ENCODE measurements around the gene RALGPS2.

DNA sequence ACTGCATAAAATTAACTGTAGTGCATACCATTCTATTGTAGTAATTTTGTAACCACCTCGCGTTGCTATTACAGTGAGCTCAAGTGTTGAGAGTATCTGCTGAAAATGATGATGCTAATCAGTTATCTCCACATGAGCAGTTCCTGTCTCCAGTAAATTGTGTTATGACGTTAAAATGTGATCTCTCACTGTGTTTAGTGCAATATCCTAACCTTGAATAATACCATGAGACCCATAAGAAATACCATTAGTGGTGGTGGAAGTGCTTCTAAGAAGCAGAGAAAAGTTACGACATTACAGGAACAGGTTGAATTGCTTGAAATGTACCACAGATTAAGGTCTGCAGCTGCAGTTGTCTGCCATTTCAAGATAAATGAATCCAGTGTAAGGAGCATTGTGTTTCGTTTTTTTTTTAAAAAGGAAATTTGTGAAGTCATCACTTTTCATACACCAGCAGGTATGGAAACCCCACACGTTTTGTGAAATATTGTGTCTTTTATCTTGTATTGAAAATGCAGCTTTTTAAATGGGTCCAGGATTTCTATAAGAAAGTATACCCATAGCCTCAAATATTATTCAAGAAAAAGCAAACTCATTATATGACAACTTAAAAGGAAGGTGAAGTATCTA is 73.3 kb downstream of the RALGPS2 start:
- TF ChIP-seq, protein P1, sequence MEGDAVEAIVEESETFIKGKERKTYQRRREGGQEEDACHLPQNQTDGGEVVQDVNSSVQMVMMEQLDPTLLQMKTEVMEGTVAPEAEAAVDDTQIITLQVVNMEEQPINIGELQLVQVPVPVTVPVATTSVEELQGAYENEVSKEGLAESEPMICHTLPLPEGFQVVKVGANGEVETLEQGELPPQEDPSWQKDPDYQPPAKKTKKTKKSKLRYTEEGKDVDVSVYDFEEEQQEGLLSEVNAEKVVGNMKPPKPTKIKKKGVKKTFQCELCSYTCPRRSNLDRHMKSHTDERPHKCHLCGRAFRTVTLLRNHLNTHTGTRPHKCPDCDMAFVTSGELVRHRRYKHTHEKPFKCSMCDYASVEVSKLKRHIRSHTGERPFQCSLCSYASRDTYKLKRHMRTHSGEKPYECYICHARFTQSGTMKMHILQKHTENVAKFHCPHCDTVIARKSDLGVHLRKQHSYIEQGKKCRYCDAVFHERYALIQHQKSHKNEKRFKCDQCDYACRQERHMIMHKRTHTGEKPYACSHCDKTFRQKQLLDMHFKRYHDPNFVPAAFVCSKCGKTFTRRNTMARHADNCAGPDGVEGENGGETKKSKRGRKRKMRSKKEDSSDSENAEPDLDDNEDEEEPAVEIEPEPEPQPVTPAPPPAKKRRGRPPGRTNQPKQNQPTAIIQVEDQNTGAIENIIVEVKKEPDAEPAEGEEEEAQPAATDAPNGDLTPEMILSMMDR (IDR thresholded peaks at IDR 0.05), result no peak
- TF ChIP-seq POLR2A (IDR thresholded peaks at IDR 0.05), result no peak

Measured in upper lobe of left lung (tissue), 4 donors.